ENCODE measurements around the gene TSPAN7.

- TF ChIP-seq POLR2A (IDR thresholded peaks at IDR 0.05): no peak
- TF ChIP-seq, protein P1, sequence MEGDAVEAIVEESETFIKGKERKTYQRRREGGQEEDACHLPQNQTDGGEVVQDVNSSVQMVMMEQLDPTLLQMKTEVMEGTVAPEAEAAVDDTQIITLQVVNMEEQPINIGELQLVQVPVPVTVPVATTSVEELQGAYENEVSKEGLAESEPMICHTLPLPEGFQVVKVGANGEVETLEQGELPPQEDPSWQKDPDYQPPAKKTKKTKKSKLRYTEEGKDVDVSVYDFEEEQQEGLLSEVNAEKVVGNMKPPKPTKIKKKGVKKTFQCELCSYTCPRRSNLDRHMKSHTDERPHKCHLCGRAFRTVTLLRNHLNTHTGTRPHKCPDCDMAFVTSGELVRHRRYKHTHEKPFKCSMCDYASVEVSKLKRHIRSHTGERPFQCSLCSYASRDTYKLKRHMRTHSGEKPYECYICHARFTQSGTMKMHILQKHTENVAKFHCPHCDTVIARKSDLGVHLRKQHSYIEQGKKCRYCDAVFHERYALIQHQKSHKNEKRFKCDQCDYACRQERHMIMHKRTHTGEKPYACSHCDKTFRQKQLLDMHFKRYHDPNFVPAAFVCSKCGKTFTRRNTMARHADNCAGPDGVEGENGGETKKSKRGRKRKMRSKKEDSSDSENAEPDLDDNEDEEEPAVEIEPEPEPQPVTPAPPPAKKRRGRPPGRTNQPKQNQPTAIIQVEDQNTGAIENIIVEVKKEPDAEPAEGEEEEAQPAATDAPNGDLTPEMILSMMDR (IDR thresholded peaks at IDR 0.05): no peak
Observed at GRCh38 chrX:38661103-38661441, 99.7 kb downstream of the TSPAN7 start.

All from right lobe of liver (tissue), 4 donors.